PC-9 (cell line): ENCODE data around the gene BCL2. TPM values are rescaled to one million over a fixed set of nuclear protein-coding genes. Genes with fewer than 3 reads are reported as not detected.

Experiments
- BruUV-seq: library from RNA; stranded (reverse); fragments of 400-500 nt; replicated peaks from 2 replicates; lab custom pipeline; 2021; lab: Mats Ljungman, UMichigan
- CTCF ChIA-PET: fragments of 300-600 bp; sonication (Branson Sonifier 250); formaldehyde crosslinking; loops from one replicate; lab custom pipeline; 2022; ENCODE audit warnings: antibody characterized with exemption; lab: Charles Lee
- POLR2A ChIA-PET: fragments of 300-600 bp; sonication (Branson Sonifier 250); formaldehyde crosslinking; loops from one replicate; lab custom pipeline; 2022; ENCODE audit warnings: antibody characterized with exemption; ENCODE audit not compliant: unreplicated experiment; lab: Charles Lee
- DNase-seq, 2 experiments: peaks; one replicate each; pipeline versions ENCODE4 v3.0.0 to v3.0.0-alpha.2; 2015 to 2022; ENCODE audit warnings: mixed read lengths in 1 of 2
- H2AFZ ChIP-seq: fragments of 200-600 bp; sonication (generic); 2 replicates; pipeline ENCODE4 v1.8.1; 2017; ENCODE audit warnings: antibody characterized with exemption
- H3F3A ChIP-seq: fragments of 200-600 bp; sonication (generic); 2 replicates; pipeline ENCODE4 v1.8.1; 2017; ENCODE audit warnings: antibody characterized with exemption, mild to moderate bottlenecking, low read depth; ENCODE audit not compliant: insufficient read depth
- H3K27ac ChIP-seq: fragments of 200-600 bp; sonication (generic); 2 replicates; pipeline ENCODE4 v1.6.1; 2016; ENCODE audit warnings: mixed run types
- H3K27me3 ChIP-seq: fragments of 200-600 bp; sonication (generic); 2 replicates; pipeline ENCODE4 v1.6.1; 2016; ENCODE audit warnings: low read depth, mixed run types; ENCODE audit not compliant: insufficient read depth
- H3K36me3 ChIP-seq: fragments of 200-600 bp; sonication (generic); 2 replicates; pipeline ENCODE4 v1.6.1; 2016; ENCODE audit warnings: low read depth, mixed run types
- H3K4me1 ChIP-seq: fragments of 200-600 bp; sonication (generic); replicated peaks from 2 replicates; pipeline ENCODE4 v1.6.1; 2016; ENCODE audit warnings: mixed run types; ENCODE audit not compliant: insufficient read depth
- H3K4me2 ChIP-seq: fragments of 200-600 bp; sonication (generic); 2 replicates; pipeline ENCODE4 v1.6.1; 2017; ENCODE audit warnings: mixed run types
- H3K4me3 ChIP-seq: fragments of 200-600 bp; sonication (generic); 2 replicates; pipeline ENCODE4 v1.6.1; 2016; ENCODE audit warnings: mixed run types
- H3K79me2 ChIP-seq: fragments of 200-600 bp; sonication (generic); 2 replicates; pipeline ENCODE4 v1.6.1; 2017; ENCODE audit warnings: low read depth, mixed run types
- H3K9me2 ChIP-seq: fragments of 200-600 bp; sonication (generic); 2 replicates; pipeline ENCODE4 v1.8.1; 2017; ENCODE audit warnings: mild to moderate bottlenecking; ENCODE audit not compliant: insufficient read depth
- H3K9me3 ChIP-seq: fragments of 200-600 bp; sonication (generic); 2 replicates; pipeline ENCODE4 v1.8.1; 2016; ENCODE audit warnings: low read depth; ENCODE audit not compliant: insufficient read depth
- H4K20me1 ChIP-seq: fragments of 200-600 bp; sonication (generic); 2 replicates; pipeline ENCODE4 v1.8.1; 2017; ENCODE audit not compliant: insufficient read depth
- CTCF ChIP-seq: fragments of 200-600 bp; sonication (generic); conservative IDR thresholded peaks from 2 replicates; pipeline ENCODE4 v1.6.1; 2017; ENCODE audit warnings: mixed run types, antibody characterized with exemption, mild to moderate bottlenecking, moderate library complexity
- EZH2 ChIP-seq: fragments of 200-600 bp; sonication (generic); IDR thresholded peaks from 2 replicates; pipeline ENCODE4 v1.8.0; 2017; ENCODE audit warnings: antibody characterized with exemption, low read depth
- intact Hi-C: fragments of 100-400 bp; cut with micrococcal nuclease; formaldehyde crosslinking; loops from one replicate; pipeline ENCODE4 v1.10.0; 2022; ENCODE audit not compliant: unreplicated experiment
- total RNA-seq: library from RNA; stranded (reverse); gene quantifications from 2 replicates; pipeline ENCODE4 v1.2.3, GENCODE V29; 2021

The BCL2 gene
- total RNA-seq, 1 experiment from 2014 or later: 2.0 TPM

- H2AFZ ChIP-seq: no peak overlapping the region
- BruUV-seq: no TSS peak
- POLR2A ChIA-PET: interaction anchor here (0.6 kb wide), 1 partner anchor 216 kb away, joined by 3 read pairs; no protein-coding TSS in a partner anchor
Measured at GRCh38 chr18:63151539-63151938, 168.0 kb downstream of the BCL2 start.

GRCh38 chr18:63150942-63151421 is 168.6 kb downstream of the BCL2 start:
- Histone ChIP-seq H3K9me3 (no peaks in the 10 kb centered on the region), H3K27me3 (no peaks in the 10 kb centered on the region), H3F3A (no peaks in the 10 kb centered on the region), H3K4me1 (peaks cover 5% of the 10 kb centered on the region; the same call in 1 of the 2 replicates), H3K9me2 (no peaks in the 10 kb centered on the region), H3K4me2 (no peak overlapping the region), H3K79me2 (no peaks in the 10 kb centered on the region), H4K20me1 (no peaks in the 10 kb centered on the region), H2AFZ (no peak overlapping the region), H3K4me3 (no peak overlapping the region), H3K36me3 (no peaks in the 10 kb centered on the region), H3K27ac (no peak overlapping the region)
- no peak for TF ChIP-seq CTCF
- TF ChIP-seq EZH2: no peak
- DNase-seq: no peak
- intact Hi-C loops: no loop called here
- CTCF ChIA-PET: no interaction called here
- no TSS peak for BruUV-seq
- POLR2A ChIA-PET: no interaction called here

More at GRCh38 chr18:63151539-63151938, 168.0 kb downstream of the BCL2 start:
- intact Hi-C loops: no loop called here
- no peak for TF ChIP-seq CTCF
- H3K9me3 ChIP-seq: no peaks in the 10 kb centered on the region
- no peaks in the 10 kb centered on the region for H3K9me2 ChIP-seq
- CTCF ChIA-PET: no interaction called here
- H3K4me3 ChIP-seq: no peak overlapping the region
- DNase-seq: no peak
- H3K36me3 ChIP-seq: no peaks in the 10 kb centered on the region
- no peak overlapping the region for H3K4me2 ChIP-seq
- H3F3A ChIP-seq: no peaks in the 10 kb centered on the region
- peaks cover 5% of the 10 kb centered on the region; the same call in 1 of the 2 replicates for H3K4me1 ChIP-seq
- no peaks in the 10 kb centered on the region for H3K79me2 ChIP-seq
- H3K27me3 ChIP-seq: no peaks in the 10 kb centered on the region
- no peak overlapping the region for H3K27ac ChIP-seq
- no peaks in the 10 kb centered on the region for H4K20me1 ChIP-seq

DNA sequence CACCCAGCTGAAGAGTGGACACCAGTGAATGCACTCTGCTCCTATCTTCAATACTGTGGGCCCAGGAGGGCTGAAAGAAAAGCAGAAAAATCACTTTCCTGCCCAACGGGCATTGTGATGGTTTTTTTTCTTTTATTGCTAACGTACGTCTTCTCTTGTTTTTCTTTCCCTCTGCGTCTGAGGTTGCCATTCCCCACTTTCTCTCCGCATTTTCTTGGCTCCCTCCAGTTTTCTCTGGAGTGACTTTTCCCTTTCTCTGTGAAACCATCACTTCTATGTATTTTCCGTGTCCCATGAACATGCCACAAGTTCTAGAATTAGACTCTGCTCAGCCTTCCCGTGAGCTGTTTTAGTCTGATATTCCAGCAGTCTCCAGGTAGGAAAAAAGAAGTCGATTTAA is 169.2 kb downstream of the BCL2 start:
- Histone ChIP-seq H3K36me3 (no peaks in the 10 kb centered on the region), H3K4me1 (peaks cover 5% of the 10 kb centered on the region; the same call in 1 of the 2 replicates), H3K9me2 (no peaks in the 10 kb centered on the region), H2AFZ (no peak overlapping the region), H3K4me3 (no peak overlapping the region), H3K79me2 (no peaks in the 10 kb centered on the region), H3K27ac (no peak overlapping the region), H3F3A (no peaks in the 10 kb centered on the region), H3K4me2 (no peak overlapping the region), H4K20me1 (no peaks in the 10 kb centered on the region), H3K27me3 (no peaks in the 10 kb centered on the region), H3K9me3 (no peaks in the 10 kb centered on the region)
- intact Hi-C loops: no loop called here
- ChIA-PET POLR2A (no interaction called here), CTCF (no interaction called here)
- TF ChIP-seq CTCF: no peak
- no peak for TF ChIP-seq EZH2
- DNase-seq: no peak
- BruUV-seq: no TSS peak
